Measurements from ENCODE around the gene ADAMTS18. TPM values are rescaled to one million over a fixed set of nuclear protein-coding genes. Genes with fewer than 3 reads are reported as not detected.
"Not testable (repeated sequence)": the region's sequence is repeated elsewhere in the genome, so short reads cannot be mapped to it uniquely, and the experiment has no call there.

The ADAMTS18 gene
- total RNA-seq, 1 donor from 2014 or later = not detected

- intact Hi-C loops (cut with micrococcal nuclease) = no loop called here
- no peak overlapping the region for H3K27ac ChIP-seq (replicated peaks)
- DNase-seq = no peak
These were observed 184.4 kb downstream of the ADAMTS18 start for GRCh38 chr16:77250400-77250799.

DNA sequence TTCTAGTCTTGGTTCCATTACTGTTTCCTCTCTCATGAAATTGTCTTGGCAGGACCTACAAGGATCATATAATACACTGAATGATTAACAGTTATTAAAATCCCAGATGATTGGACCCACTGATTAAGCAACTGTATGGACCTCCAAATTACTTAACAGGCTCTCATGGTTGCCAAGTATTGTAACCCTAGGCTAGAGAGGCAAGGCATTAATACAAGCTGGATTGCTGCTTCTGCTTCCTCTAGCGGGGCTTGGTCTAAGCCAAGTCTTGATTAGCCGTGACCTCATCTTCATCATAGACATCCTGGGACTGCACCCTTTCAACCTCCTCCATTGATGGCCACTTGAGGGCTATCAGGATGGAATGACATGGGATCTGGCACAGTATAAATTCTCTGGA lies 188.7 kb downstream of the ADAMTS18 start:
- H3K27ac ChIP-seq (replicated peaks) = no peak overlapping the region
- no peak overlapping the region for H3K4me3 ChIP-seq
- H3K27me3 ChIP-seq (ENCODE audit: low read depth) = no peaks in the 10 kb centered on the region
- H3K9me3 ChIP-seq (replicated peaks) = no peaks in the 10 kb centered on the region
- no peaks in the 10 kb centered on the region for H3K4me1 ChIP-seq
- no peak for DNase-seq
- intact Hi-C loops (cut with micrococcal nuclease) = no loop called here
- no peaks in the 10 kb centered on the region for H3K36me3 ChIP-seq
- TF ChIP-seq, protein P1, sequence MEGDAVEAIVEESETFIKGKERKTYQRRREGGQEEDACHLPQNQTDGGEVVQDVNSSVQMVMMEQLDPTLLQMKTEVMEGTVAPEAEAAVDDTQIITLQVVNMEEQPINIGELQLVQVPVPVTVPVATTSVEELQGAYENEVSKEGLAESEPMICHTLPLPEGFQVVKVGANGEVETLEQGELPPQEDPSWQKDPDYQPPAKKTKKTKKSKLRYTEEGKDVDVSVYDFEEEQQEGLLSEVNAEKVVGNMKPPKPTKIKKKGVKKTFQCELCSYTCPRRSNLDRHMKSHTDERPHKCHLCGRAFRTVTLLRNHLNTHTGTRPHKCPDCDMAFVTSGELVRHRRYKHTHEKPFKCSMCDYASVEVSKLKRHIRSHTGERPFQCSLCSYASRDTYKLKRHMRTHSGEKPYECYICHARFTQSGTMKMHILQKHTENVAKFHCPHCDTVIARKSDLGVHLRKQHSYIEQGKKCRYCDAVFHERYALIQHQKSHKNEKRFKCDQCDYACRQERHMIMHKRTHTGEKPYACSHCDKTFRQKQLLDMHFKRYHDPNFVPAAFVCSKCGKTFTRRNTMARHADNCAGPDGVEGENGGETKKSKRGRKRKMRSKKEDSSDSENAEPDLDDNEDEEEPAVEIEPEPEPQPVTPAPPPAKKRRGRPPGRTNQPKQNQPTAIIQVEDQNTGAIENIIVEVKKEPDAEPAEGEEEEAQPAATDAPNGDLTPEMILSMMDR (IDR thresholded peaks at IDR 0.05; ENCODE audit: borderline replicate concordance) = no peak

More at GRCh38 chr16:77250400-77250799, 184.4 kb downstream of the ADAMTS18 start:
- TF ChIP-seq, protein P1 (IDR thresholded peaks at IDR 0.05; ENCODE audit: borderline replicate concordance) = no peak
- Histone ChIP-seq H3K4me3 (no peak overlapping the region), H3K9me3 (replicated peaks) (peaks cover 11% of the 10 kb centered on the region), H3K4me1 (no peaks in the 10 kb centered on the region), H3K27me3 (ENCODE audit: low read depth) (no peaks in the 10 kb centered on the region), H3K36me3 (no peaks in the 10 kb centered on the region)

- H3K4me3 ChIP-seq; H3K27me3 ChIP-seq (ENCODE audit: low read depth); H3K4me1 ChIP-seq; H3K36me3 ChIP-seq; H3K9me3 ChIP-seq (replicated peaks); DNase-seq; intact Hi-C loops (cut with micrococcal nuclease); H3K27ac ChIP-seq (replicated peaks): not testable (repeated sequence)
These were observed 192.4 kb downstream of the ADAMTS18 start for GRCh38 chr16:77242471-77242870.

- Histone ChIP-seq H3K27me3 (ENCODE audit: low read depth) (peaks cover 18% of the 10 kb centered on the region), H3K27ac (replicated peaks) (no peak overlapping the region), H3K9me3 (replicated peaks) (no peaks in the 10 kb centered on the region), H3K36me3 (no peaks in the 10 kb centered on the region), H3K4me3 (no peak overlapping the region), H3K4me1 (peaks cover 3% of the 10 kb centered on the region)
- DNase-seq = no peak
- intact Hi-C loops (cut with micrococcal nuclease) = no loop called here
- TF ChIP-seq, protein P1 (IDR thresholded peaks at IDR 0.05; ENCODE audit: borderline replicate concordance) = no peak
These were observed 196.2 kb downstream of the ADAMTS18 start for GRCh38 chr16:77238593-77238992.

DNA sequence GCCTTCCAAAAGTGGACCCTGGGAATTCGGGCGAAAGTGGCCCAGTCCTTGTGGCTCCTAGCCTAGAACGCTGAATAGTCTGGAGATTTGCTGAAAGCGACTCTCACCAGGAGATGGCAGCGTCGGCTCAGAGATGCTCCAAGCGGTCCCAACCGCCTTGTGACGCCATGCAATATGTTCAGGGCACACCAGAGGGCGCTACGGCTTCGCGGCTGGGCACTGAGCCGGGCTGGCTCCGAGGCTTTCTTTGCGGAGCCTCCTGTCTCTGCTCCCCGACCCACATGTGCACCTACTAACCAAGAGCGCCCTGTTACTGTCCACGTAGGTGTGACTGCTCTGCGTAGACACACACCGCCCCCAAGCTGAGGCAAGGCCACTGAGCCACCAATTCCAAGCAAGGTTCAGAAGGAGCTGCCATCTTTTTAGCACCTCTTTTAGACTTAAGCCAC lies 198.7 kb downstream of the ADAMTS18 start:
- H3K36me3 ChIP-seq = no peaks in the 10 kb centered on the region
- H3K27me3 ChIP-seq (ENCODE audit: low read depth) = peaks cover 21% of the 10 kb centered on the region
- DNase-seq = peak; percentile 84
- TF ChIP-seq, protein P1 (IDR thresholded peaks at IDR 0.05; ENCODE audit: borderline replicate concordance) = peak; percentile 99
- H3K4me3 ChIP-seq = peak overlapping the region; percentile 41
- H3K9me3 ChIP-seq (replicated peaks) = no peaks in the 10 kb centered on the region
- intact Hi-C loops (cut with micrococcal nuclease) = loop anchor here (1.0 kb wide), 1 partner anchor 348 kb away; no protein-coding TSS in a partner anchor
- H3K4me1 ChIP-seq = peaks cover 3% of the 10 kb centered on the region
- no peak overlapping the region for H3K27ac ChIP-seq (replicated peaks)

- peaks cover 3% of the 10 kb centered on the region for H3K4me1 ChIP-seq
- DNase-seq = no peak
- no peaks in the 10 kb centered on the region for H3K36me3 ChIP-seq
- H3K4me3 ChIP-seq = no peak overlapping the region
- H3K27ac ChIP-seq (replicated peaks) = no peak overlapping the region
- TF ChIP-seq, protein P1 (IDR thresholded peaks at IDR 0.05; ENCODE audit: borderline replicate concordance) = no peak
- peaks cover 21% of the 10 kb centered on the region for H3K27me3 ChIP-seq (ENCODE audit: low read depth)
- no peaks in the 10 kb centered on the region for H3K9me3 ChIP-seq (replicated peaks)
- intact Hi-C loops (cut with micrococcal nuclease) = no loop called here
These were observed 200.2 kb downstream of the ADAMTS18 start for GRCh38 chr16:77234611-77235010.

All from left ventricle myocardium inferior (tissue), 1 donor.